Dermis microvascular lymphatic vessel endothelial cell (primary cell): ENCODE results near the gene PPDPF. TPM values are rescaled to one million over a fixed set of nuclear protein-coding genes. Genes with fewer than 3 reads are reported as not detected.
A peak's percentile ranks its signal among the peaks of the same experiment; 100 is the strongest.

Experiments used
- DNase-seq, 2 donors: peaks; one replicate each; pipeline versions ENCODE4 v3.0.0 to v3.0.0-alpha.2; 2010; ENCODE audit warnings: low read depth in 2 of 2
- total RNA-seq: library from RNA; depleted of rRNA; stranded (reverse); fragments of >200 nt; gene quantifications from 2 replicates; pipeline ENCODE4 v1.2.1, GENCODE V29; 2014

The PPDPF gene
- total RNA-seq, 1 donor from 2014 or later = 16.3 TPM

DNA sequence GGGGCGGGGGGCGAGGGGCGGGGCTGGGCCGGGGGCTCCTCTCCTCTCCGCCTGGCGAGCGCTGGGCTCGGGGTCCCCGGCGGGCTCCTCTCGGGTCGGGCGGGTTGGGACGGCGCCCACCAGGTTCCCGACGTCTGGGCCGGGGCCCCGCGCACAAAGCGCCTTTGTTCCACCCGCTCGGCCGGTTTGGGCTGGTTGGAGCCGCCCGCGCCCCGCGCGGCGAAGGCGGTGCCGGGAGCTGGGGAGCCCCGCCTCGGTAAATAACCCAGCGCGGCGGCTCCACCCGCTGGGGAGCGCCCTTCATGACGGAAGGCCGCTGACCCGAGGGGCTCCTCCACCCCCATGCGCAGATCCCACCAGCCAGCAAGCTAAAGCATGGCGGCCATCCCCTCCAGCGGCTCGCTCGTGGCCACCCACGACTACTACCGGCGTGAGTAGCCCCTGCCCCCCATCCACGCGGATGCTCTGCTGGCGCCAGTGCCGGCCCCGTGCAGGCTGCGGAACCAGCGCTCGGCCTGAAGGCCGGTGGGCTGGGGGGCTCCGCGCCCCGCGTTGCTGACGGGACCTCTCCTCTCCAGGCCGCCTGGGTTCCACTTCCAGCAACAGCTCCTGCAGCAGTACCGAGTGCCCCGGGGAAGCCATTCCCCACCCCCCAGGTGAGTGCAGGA is 503 bp downstream of the PPDPF start:
- DNase-seq = peak in 1 of 2 donors; percentile 58

DNA sequence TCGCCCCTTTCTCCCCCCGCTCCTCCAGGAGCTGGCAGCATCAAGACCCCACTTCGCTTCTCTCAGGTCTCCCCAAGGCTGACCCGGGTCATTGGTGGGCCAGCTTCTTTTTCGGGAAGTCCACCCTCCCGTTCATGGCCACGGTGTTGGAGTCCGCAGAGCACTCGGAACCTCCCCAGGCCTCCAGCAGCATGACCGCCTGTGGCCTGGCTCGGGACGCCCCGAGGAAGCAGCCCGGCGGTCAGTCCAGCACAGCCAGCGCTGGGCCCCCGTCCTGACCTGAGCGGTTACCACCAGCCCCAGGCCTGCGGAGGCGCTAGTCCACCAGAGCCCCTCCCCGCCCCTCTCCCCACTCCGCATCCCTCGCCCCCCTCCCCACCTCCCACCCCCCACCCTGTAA is 1.0 kb downstream of the PPDPF start:
- DNase-seq = peak in 1 of 2 donors; percentile 17

DNA sequence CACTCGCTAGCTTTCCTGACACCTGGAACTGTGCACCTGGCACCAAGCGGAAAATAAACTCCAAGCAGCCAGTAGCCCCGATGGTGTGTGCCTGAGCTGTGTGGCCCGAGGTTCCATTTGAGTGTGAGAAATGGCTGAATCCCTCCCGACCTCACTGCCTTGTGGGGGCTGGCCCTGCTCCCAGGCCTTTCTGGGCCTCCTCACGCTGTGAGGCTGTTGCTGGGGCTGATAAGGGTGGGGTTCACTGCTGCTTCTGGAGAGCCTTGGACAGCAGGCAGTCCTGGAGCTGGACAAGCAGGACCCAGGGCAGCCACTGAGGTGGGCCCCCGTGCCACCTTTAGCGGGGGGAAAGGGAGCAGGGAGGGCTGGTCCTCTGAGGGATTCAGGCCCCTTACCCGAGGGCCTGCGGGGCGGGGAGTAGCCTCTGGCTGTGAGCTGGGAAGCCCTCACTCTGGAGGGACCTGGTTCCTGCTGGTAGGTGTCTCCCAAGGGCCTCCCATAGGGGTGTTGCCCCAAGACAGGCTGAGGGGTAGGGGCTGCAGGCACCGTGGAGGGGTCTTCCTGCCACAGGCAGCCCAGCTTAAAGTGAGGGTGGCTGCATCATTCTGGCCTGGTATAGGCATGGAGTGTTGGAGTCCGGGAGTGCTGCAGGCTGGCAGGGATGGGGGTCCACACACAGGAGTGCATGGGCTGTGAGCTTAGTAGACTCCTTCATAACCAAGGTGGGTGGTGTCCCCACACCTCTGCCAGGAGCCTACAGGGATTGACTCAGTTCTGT is 1.7 kb downstream of the PPDPF start:
- DNase-seq = no peak

DNA sequence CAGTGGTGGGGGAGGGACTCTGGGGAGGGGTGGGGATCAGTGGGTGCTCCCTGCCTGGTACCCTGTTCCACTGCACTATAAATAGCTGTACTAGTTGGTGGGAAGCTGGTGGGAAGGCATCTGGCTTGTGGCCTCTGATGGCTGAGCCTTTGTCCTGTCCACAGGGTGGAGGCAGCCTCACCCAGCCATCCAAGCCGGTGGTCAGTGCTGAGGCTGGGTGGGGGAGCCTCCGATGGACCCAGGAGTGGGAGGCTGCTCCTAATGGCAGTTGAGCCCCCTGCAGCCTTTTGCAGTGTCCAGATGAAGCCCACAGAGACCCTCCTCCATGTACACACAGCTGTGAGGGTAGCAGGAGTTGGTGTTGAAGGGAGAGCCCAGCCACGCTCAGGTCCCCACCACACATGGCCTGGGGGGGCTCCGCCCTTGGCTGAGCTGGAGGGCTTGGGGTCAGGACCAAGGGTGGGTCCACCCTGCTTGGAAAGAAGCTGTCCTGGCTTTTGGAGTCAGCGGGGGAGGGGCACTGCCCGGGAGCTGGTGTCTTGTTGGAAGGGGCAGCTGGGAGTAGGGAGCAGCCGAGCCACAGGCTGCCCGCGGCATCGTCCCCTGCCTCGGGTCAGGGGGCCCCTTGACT is 2.5 kb downstream of the PPDPF start:
- no peak for DNase-seq

DNA sequence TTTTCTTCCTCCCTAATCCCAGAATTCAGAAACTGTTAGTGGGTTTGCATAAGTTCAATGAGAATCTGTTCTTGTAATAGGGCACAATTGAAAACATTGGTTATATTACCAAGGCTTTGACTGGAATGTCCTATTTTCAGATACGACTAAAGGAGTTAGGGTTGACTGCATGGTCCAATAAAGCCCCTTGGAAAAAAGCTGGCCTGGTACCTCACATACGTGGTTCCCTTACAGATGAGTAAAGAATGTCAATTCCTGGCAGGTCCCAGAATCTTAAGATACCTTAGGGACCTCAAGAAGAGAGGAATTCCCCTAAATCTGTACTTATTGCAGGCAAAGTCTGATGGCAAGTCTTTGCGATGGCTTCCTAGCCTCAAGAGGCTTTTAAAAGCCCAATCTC is 4.6 kb downstream of the PPDPF start:
- no peak for DNase-seq

DNA sequence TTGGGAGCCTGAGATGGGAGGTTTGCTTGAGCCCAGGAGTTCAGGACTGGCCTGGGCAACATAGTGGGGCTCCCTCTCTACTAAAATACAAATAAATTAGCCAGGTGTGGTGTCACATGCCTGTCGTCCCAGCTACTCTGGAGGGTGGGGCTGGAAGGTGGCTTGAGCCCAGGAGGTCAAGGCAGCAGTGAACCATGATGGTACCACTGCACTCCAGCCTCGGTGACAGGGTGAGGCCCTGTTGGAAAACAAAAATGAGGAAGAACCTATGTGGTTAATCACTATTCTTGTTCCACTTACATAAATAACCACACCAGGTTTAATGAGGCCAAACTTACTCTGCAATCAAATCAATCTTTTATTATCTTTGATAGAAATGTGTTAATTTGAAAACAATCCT is 5.4 kb downstream of the PPDPF start:
- DNase-seq = no peak

DNA sequence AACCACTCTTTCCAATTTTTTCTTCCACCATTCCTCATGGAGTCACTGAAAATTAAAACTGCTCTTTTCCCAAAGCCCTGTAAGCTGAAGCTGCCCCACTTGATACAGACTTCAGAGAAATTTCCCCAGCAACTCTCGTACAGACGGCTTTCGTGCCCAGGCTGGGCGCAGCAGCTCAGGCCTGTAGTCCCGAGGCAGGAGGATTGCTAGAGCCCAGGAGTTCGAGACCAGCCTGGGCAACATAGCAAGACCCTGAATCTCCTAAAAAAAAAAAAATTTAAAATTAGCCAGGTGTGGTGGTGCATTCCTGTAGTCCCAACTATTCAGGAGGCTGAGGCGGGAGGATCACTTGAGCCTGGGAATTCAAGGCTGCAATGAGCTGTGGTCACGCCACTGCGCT is 6.6 kb downstream of the PPDPF start:
- no peak for DNase-seq

DNA sequence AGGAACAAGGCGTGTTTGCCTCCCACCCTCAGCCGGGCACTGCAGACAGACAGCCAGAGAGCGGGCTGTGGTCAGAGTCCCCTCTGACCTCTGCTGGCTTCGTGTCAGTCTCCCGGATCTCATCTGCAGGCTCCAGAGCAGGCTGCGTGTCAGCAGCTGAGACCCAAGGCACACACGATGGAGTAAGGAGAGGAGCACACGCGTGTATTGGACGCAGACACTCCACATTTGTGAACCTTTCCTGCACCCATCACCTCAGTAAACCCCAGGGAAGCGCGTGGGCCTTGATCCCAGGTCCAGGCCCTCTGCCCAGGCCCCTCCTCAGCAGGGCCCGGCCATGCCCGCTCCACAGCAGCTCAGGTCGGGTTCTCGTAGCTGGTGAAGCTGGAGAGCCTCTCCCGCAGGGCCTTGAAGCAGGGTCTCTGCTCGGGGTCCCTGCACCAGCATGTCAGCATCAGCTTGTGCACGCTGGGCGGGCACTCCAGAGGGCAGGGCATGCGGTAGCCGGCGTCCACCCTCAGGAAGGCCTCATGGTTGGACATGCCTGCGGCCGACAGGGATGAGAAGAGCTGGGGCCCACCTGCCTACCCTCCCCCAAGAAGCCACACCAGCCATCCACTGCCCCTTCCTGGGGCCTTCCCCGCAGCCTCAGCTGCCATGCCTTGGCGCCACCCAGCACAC is 8.8 kb downstream of the PPDPF start:
- no peak for DNase-seq

DNA sequence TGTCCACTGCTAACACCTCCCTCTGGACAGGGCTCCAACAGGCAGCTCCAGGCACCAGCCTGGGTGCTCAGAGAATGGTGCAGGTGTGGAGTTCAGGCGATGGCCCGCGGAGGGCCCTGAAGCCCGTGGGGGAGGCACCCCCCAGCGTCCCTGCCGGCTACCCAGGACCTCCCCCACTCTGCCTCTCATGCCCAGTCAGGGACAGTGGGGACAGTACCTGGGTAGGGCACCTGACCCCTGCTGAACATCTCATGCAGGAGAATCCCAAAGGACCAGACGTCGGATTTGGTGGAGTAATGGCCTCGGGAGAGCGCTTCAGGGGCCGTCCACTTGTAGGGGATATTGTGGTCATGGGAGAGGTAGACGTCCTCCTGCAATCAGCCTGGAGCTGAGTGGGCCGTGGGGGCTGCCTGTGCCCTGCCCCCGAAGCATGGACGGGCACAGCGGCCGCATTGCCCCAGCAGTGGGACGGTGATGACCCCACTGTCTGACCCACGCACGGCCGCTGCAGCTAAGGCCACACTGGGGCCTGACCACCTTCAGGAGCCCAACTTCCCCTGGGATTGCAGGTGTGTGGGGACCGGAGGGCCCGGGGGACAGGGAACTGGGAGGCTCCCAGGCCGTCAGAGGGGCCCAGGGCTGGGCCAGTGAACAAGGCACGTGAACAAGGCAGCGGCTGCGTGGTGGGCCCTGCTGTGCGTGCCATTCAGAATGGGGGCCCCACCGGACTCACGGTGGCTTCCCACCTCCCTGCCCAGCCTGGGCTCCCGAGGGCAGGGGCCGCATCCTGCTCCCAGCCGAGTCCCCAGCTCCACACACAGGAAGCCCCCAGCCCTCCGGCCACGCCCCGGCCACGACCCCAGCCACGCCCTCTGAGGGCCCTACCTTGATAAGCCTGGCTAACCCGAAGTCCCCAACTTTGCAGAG is 9.6 kb downstream of the PPDPF start:
- no peak for DNase-seq

DNA sequence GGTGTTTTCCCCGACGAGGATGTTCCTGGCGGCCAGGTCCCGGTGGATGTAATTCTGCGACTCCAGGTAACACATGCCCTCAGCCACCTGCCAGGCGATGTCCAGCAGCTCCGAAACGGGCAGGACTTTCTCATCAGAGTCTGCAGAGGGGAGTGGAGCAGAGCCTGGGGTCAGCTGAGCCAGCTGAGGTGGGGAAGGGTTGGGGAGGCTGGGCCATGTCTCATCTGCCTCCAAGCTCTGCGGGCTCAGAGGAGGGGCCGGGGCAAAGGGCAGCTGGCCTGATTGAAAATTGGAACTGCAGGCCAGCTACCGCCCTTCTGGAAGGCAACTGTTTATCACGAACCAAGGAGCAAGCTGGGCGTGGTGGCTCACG is 10.2 kb downstream of the PPDPF start:
- no peak for DNase-seq

DNA sequence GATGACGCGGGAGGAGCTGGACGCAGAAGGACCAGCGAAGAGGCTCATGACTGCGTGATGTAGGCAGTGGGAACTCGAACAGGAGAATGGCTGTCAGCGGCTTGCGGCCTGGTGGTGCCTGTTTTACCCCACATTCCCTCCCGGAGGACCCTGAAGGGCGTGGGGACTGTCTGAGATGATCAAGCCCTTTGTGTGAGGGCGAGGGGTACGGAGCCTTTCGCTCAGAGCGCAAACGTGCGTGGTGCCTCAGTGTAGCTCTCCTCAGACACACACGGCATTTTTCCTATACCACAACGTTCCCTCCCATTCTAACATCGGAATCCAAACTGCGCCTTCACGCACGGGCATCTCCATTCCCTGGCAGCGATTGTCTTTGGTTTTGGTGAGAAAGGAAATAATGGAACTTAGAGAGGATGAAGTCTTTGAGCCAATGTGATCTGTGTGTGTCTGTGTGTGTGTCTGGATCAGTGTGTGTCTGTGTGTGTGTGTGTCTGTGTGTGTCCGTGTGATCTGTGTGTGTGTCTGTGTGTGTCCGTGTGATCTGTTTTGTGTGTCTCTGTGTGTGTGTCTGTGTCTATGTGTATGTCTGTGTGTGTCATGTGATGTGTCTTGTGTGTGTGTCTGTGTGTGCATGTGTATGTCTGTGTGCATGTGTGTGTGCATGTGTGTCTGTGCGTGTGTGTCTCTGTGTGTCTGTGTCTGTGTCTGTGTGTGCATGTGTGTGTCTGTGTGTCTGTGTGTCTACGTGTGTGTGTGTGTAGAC is 11.3 kb downstream of the PPDPF start:
- DNase-seq = no peak

DNA sequence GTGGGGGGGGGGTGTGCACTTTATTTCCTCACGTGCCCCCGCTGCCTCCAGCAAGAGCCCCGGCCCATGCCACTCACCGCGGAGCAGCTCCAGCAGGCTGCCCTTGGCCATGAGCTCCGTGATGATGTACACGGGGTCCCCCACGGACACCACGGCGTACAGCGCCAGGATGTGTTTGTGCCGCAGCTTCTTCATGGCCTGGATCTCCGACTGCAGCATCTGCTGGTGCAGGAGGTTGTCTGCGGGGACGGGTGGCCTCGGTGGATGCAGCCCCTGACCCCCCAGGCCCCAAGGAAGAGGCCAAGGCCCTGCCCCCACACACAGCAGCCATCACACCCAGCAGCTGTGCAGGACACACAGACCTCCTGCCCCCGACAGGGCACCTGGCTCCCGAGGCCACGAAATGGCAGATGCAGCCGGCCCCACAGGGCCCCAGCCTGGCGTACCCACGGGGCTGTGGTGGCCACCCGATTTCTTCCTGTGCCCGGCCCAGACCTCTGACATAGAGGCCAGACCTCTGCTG is 11.9 kb downstream of the PPDPF start:
- no peak for DNase-seq

DNA sequence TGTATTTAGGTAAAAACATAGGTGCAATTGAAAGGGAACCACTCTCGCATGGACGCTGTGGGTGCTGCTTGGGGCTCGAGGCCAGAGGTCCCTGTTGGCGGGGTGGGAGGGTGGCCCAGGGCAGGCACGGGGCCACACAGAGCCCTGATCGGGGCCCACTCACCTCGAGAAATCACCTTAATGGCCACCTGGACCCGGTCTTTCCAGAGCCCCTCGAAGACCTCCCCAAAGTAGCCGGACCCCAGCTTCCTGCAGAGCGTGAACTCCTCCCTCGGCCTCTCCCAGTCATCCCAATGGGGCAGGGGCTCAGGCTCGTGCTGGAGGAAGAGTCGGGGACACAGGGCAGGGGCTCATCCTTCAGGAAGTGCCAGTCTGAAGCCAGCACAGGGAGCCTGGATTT is 12.8 kb downstream of the PPDPF start:
- DNase-seq = no peak

DNA sequence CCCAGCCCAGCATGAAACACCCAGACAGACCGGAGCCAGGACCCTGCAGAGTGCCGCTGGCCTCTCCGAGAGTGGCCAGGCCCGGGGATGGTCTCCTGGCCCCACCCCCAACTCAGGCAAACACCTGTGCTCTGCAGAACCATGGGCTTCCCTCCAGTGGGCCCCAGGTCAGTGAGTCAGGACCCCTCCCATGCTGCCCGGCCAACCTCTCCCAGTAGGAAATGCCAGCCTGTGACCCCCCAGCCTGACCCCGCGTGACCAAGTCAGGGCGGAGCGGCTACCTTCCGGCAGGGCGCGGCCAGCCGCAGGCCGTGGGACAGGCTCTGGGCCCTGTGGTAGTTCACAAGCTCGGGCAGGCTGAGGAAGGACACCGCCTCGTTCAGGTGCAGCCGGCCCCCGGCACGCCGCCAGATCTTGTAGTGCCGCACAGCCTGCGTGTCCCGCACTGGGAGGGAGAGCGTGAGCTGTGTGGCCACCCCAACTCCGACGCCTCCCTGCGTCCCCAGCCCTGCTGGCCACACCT is 13.4 kb downstream of the PPDPF start:
- DNase-seq = no peak

DNA sequence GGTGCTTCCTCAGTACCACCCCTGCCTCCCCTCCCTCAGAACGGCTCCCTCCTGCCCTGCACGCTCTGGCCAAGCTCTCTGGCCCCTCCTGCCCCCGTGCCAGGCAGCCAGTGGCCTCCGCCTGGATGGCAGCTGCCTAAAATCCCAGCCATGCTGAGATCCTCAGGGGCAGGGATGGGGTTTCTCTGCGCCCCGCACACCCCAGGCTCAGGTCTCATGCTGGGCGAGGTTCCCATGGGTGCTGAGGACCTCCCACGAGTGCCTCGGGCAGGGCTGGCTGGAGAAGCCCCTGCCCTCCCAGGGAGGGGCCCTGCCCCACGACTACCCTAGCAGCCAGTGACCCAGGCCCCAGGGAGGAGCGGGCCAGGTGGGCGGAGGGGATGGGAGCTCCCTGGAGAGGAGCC is 13.9 kb downstream of the PPDPF start:
- DNase-seq = no peak

DNA sequence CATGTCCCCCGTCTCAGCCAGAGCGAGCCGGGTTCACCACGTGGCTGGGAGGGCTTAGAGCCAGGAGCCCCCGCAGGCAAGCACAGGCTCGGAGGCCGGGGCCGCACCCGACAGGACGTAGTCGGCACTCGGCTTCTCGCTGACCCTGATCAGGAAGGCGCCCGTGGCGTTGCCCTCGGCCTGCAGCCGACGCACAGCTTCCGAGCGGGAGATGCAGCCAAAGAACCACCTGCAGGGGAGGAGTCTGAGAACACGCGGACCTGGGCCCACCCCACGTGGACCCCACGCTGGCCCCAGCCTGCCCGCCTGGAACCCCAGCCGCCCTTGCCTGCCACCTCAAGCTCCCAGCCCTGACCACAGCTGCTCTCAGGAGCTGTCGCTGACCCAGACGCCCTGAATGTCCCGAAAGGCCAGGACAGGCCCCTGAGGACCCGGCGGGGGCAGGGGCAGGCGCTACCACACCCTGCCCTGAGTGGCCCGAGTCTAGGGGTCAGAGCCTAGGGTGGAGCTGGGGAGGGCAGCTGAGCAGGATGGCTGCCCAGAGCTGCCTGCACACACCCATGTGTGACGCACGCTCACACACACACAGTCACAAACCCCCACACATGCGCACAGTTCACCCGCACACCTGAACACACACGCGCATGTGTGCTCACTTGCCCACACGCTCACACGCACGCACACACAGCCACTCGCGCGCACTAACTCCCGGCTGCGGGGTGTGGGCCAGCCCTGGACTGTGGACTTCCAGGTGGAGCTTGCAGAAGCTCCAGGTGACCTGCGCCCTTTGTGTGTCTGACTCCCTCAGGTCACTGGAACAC is 14.5 kb downstream of the PPDPF start:
- DNase-seq = no peak

DNA sequence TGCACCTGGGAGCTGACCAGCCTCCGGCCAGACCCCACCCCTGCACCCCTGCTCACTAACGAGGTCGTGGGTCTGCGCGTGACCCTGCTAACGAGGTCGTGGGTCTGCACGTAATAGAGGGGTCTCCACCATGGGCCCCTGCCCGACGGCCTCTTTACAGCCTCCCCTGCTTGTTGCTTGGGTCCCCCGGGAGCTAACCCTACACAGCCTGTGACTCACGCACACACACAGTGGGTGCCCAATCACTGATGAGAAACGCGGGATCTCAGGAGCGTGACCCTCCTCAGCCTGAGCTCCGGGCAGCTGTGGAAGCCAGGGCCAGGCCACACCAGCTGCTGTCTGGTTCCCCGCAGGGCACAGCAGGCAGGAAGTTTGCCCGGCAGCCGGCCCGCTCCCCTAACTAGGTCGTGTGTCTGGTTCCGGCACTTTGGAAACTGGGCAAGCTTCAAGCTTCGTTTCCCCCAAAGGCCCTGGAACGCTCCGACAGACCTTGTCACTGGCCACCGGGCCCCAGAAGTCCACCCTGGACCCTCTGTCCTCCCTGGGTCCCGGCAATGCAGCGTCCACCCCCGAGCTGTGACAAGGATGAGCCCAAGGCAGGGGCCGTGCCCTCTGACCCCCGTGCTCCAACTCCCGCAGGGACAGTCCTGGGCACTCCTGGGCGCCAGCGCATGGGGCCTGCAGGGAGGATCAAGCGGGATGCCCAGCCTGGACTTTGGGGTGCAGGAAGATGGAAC is 15.8 kb downstream of the PPDPF start:
- peak in 1 of 2 donors; percentile 31 for DNase-seq

DNA sequence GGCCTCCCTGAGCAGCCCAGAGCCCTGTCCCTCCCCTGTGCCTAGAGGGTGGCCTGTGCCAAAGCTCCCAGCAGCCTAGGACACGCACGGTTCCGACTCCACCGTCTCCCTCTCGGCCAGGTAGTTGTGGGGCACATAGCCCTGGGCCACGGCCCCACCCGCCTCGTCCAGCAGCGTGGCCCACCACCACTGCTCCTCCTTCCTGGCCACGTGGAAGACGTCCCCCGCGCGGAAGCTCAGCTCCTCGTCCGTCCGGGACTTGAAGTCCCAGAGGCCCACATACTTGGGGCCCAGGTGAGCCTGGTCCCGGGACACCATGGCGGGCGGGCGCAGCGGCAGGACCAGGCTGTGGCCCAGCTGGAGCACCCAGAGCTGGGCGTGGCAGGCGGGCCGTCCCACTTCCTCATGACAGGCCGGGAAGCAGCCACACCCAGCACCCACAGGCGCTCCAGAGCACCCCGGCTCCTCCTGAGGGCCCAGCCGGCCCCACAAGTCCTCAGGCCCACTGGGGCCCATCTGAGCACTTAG is 16.5 kb downstream of the PPDPF start, which contains the start of gene PTK6:
Gene PTK6, minus strand, starts transcription at position 380 of the 528 bp plus-strand sequence. Its CDS starts 62 bp downstream, at position 318.
- no peak for DNase-seq
